RWPE2 (cell line): ENCODE data around the gene NAB2.
A peak's percentile ranks its signal among the peaks of the same experiment; 100 is the strongest.

ENCODE experiments used
- ATAC-seq: fragments of 200-7000 bp; cut with Tn5 transposase; 3 replicates; pipeline ENCODE4 v1.9.1; 2021; ENCODE audit warnings: low read depth
- DNase-seq: peaks from one replicate; pipeline ENCODE4 v3.0.0-alpha.2; 2020; ENCODE audit warnings: low spot score
- H3K27ac ChIP-seq: fragments of 450-650 bp; 2 replicates; pipeline ENCODE4 v1.5.1; 2017; ENCODE audit warnings: mild to moderate bottlenecking; ENCODE audit not compliant: poor library complexity, severe bottlenecking
- H3K27me3 ChIP-seq: fragments of 250-450 bp; sonication (Bioruptor Pico); 2 replicates; pipeline ENCODE4 v1.5.1; 2021; ENCODE audit warnings: mild to moderate bottlenecking, moderate library complexity; ENCODE audit not compliant: insufficient read depth, poor library complexity, severe bottlenecking
- H3K36me3 ChIP-seq: fragments of 250-450 bp; sonication (Bioruptor Pico); 2 replicates; pipeline ENCODE4 v1.5.1; 2020; ENCODE audit warnings: low read depth, mild to moderate bottlenecking, moderate library complexity
- H3K4me1 ChIP-seq: fragments of 250-450 bp; sonication (Bioruptor Pico); 2 replicates; pipeline ENCODE4 v1.5.1; 2021; ENCODE audit warnings: mild to moderate bottlenecking, moderate library complexity; ENCODE audit not compliant: insufficient read depth, poor library complexity, severe bottlenecking
- H3K4me3 ChIP-seq: fragments of 250-450 bp; sonication (Bioruptor Pico); 2 replicates; pipeline ENCODE4 v1.5.1; 2021; ENCODE audit warnings: mild to moderate bottlenecking, moderate library complexity; ENCODE audit not compliant: severe bottlenecking
- H3K9me3 ChIP-seq: fragments of 250-450 bp; sonication (Bioruptor Pico); 2 replicates; pipeline ENCODE4 v1.5.1; 2021; ENCODE audit warnings: mild to moderate bottlenecking, moderate library complexity; ENCODE audit not compliant: severe bottlenecking
- TF ChIP-seq, protein P1 (sequence below): fragments of 450-650 bp; IDR thresholded peaks from one replicate; pipeline ENCODE4 v1.5.1; 2017; ENCODE audit warnings: mild to moderate bottlenecking, moderate library complexity; ENCODE audit not compliant: poor library complexity, severe bottlenecking

The NAB2 gene

GRCh38 chr12:57055824-57056223 is 33.1 kb upstream of the NAB2 start:
- Histone ChIP-seq H3K27ac (no peak overlapping the region), H3K4me3 (no peak overlapping the region), H3K4me1 (no peaks in the 10 kb centered on the region), H3K27me3 (no peaks in the 10 kb centered on the region), H3K36me3 (peaks cover 50% of the 10 kb centered on the region), H3K9me3 (no peaks in the 10 kb centered on the region)
- no peak for DNase-seq
- TF ChIP-seq, protein P1, sequence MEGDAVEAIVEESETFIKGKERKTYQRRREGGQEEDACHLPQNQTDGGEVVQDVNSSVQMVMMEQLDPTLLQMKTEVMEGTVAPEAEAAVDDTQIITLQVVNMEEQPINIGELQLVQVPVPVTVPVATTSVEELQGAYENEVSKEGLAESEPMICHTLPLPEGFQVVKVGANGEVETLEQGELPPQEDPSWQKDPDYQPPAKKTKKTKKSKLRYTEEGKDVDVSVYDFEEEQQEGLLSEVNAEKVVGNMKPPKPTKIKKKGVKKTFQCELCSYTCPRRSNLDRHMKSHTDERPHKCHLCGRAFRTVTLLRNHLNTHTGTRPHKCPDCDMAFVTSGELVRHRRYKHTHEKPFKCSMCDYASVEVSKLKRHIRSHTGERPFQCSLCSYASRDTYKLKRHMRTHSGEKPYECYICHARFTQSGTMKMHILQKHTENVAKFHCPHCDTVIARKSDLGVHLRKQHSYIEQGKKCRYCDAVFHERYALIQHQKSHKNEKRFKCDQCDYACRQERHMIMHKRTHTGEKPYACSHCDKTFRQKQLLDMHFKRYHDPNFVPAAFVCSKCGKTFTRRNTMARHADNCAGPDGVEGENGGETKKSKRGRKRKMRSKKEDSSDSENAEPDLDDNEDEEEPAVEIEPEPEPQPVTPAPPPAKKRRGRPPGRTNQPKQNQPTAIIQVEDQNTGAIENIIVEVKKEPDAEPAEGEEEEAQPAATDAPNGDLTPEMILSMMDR: no peak
- ATAC-seq: no peak

- no peak for DNase-seq
- peaks cover 63% of the 10 kb centered on the region for H3K36me3 ChIP-seq
Measured at GRCh38 chr12:57057067-57057751, 31.7 kb upstream of the NAB2 start.

GRCh38 chr12:57058454-57058853 is 30.5 kb upstream of the NAB2 start:
- TF ChIP-seq, protein P1: no peak
- Histone ChIP-seq H3K27ac (no peak overlapping the region), H3K4me3 (no peak overlapping the region), H3K9me3 (no peaks in the 10 kb centered on the region), H3K27me3 (no peaks in the 10 kb centered on the region), H3K4me1 (no peaks in the 10 kb centered on the region), H3K36me3 (peaks cover 75% of the 10 kb centered on the region)
- ATAC-seq (no peak), DNase-seq (no peak)

More at GRCh38 chr12:57057067-57057751, 31.7 kb upstream of the NAB2 start:
- H3K4me3 ChIP-seq: no peak overlapping the region
- no peak overlapping the region for H3K27ac ChIP-seq
- no peaks in the 10 kb centered on the region for H3K27me3 ChIP-seq
- ATAC-seq: peak; percentile 12; the same call in 1 of the 3 replicates
- no peaks in the 10 kb centered on the region for H3K4me1 ChIP-seq
- TF ChIP-seq, protein P1: no peak
- H3K9me3 ChIP-seq: no peaks in the 10 kb centered on the region

DNA sequence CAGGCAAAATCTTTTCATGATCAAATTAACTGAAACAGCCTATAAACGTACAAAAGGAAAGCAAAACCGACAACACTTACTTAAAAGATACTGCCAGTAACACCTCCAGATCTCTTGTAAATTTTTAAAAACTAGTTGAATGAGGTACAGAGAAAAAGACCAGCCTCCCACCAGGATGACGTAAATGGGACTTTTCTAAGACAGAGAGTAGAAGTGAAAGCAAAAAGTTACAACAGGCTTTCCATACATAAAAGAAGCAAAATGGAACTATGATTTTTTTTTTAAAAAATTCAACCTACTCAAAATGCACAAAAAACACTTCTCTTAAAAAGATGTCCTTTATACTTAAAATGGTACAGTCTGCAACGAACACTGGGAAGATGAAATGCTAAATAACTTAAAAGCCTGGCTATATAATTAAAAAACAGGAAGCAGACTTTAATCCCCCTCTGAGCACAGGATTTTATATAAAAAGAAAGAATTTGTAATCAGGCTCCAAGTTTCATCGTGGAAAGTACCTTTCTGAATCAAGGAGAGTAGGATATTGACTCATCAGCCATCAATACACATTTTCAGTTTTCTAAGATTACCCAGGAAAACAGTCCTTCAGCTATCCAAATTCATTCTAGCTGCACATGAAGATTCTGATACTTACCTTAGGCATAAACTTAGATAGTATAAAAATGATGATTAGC is 24.8 kb upstream of the NAB2 start:
- no peaks in the 10 kb centered on the region for H3K9me3 ChIP-seq
- H3K27me3 ChIP-seq: no peaks in the 10 kb centered on the region
- H3K4me3 ChIP-seq: no peak overlapping the region
- no peaks in the 10 kb centered on the region for H3K4me1 ChIP-seq
- DNase-seq (no peak), ATAC-seq (no peak)
- TF ChIP-seq, protein P1: no peak
- peaks cover 87% of the 10 kb centered on the region for H3K36me3 ChIP-seq
- H3K27ac ChIP-seq: no peak overlapping the region

- H3K27ac ChIP-seq: no peak overlapping the region
- peaks cover 87% of the 10 kb centered on the region for H3K36me3 ChIP-seq
Measured at GRCh38 chr12:57066245-57066644, 22.7 kb upstream of the NAB2 start.

More at GRCh38 chr12:57066245-57066644, 22.7 kb upstream of the NAB2 start:
- no peak overlapping the region for H3K4me3 ChIP-seq
- no peaks in the 10 kb centered on the region for H3K4me1 ChIP-seq
- H3K9me3 ChIP-seq: no peaks in the 10 kb centered on the region
- TF ChIP-seq, protein P1: no peak
- DNase-seq (no peak), ATAC-seq (no peak)
- no peaks in the 10 kb centered on the region for H3K27me3 ChIP-seq
